Peyer's patch (tissue), 4 donors: ENCODE measurements around the gene ALG11.

Experiments
- POLR2A ChIP-seq, 2 donors: fragments of 450-650 bp; IDR thresholded peaks; one replicate each; pipeline ENCODE4 v1.5.1; 2017; ENCODE audit warnings: antibody characterized with exemption in 2 of 2, mild to moderate bottlenecking in 2 of 2, moderate library complexity in 2 of 2
- TF ChIP-seq, protein P1 (sequence below), 6 experiments: fragments of 450-650 bp in 4 of 6; fragments of 200-600 bp in 2 of 6; sonication (generic) in 1 of 6; IDR thresholded peaks; one replicate each; pipeline ENCODE4 v1.5.1; 2017 to 2019; ENCODE audit warnings: antibody characterized with exemption in 6 of 6, mild to moderate bottlenecking in 3 of 6, moderate library complexity in 1 of 6

DNA sequence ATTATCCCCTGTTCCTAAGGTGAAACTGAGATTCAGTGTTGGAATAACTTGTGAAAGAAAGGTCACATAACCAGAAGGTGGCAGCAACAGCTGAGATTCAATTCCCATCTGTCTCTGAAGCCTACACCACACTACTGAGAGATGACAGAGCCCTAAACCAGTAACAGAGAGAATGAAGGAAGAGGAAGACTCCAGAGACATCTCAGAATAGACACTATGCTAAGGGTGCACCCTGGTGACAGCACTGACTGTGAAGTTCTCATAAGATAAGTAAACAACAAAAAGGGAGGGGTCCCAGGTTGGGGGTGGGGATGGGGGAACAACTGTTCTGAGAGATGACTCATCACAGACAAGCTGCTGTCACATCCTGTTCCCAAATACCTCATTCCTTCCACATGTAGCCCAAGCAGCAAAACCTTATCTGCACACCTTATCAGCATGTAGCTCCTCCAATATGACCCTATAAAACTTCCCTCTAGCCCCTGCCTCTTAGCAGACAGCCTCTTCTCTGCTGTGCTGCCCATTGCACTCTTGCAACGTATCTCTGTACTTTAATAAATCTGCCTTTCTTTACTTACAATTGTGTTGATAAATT, 58.8 kb downstream of the ALG11 start:
- TF ChIP-seq, protein P1, sequence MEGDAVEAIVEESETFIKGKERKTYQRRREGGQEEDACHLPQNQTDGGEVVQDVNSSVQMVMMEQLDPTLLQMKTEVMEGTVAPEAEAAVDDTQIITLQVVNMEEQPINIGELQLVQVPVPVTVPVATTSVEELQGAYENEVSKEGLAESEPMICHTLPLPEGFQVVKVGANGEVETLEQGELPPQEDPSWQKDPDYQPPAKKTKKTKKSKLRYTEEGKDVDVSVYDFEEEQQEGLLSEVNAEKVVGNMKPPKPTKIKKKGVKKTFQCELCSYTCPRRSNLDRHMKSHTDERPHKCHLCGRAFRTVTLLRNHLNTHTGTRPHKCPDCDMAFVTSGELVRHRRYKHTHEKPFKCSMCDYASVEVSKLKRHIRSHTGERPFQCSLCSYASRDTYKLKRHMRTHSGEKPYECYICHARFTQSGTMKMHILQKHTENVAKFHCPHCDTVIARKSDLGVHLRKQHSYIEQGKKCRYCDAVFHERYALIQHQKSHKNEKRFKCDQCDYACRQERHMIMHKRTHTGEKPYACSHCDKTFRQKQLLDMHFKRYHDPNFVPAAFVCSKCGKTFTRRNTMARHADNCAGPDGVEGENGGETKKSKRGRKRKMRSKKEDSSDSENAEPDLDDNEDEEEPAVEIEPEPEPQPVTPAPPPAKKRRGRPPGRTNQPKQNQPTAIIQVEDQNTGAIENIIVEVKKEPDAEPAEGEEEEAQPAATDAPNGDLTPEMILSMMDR (IDR thresholded peaks at IDR 0.05): peak in 3 of 6 experiments; percentile 11 to 22 (median 22)
- TF ChIP-seq POLR2A (IDR thresholded peaks at IDR 0.05): no peak
